Neural progenitor cell (in vitro differentiated cells): ENCODE results near the gene RPRD2. TPM values are rescaled to one million over a fixed set of nuclear protein-coding genes. Genes with fewer than 3 reads are reported as not detected.

Source experiments
- DNase-seq: peaks from one replicate; pipeline ENCODE4 v3.0.0-alpha.2; 2016; ENCODE audit warnings: low spot score
- H2AFZ ChIP-seq: fragments of 200-600 bp; sonication (generic); replicated peaks from 2 replicates; pipeline ENCODE4 v1.6.1; 2016; ENCODE audit warnings: antibody characterized with exemption
- H3F3A ChIP-seq: fragments of 200-600 bp; sonication (generic); 2 replicates; pipeline ENCODE4 v1.6.1; 2016; ENCODE audit warnings: antibody characterized with exemption, low read depth
- H3K27ac ChIP-seq: fragments of 200-600 bp; sonication (generic); 2 replicates; pipeline ENCODE4 v1.5.1; 2016; ENCODE audit warnings: mild to moderate bottlenecking
- H3K27me3 ChIP-seq: fragments of 200-600 bp; sonication (generic); 2 replicates; pipeline ENCODE4 v1.6.1; 2016; ENCODE audit warnings: mild to moderate bottlenecking, moderate library complexity
- H3K36me3 ChIP-seq: fragments of 200-600 bp; sonication (generic); 2 replicates; pipeline ENCODE4 v1.5.1; 2016
- H3K4me1 ChIP-seq: fragments of 200-600 bp; sonication (generic); 2 replicates; pipeline ENCODE4 v1.6.1; 2016; ENCODE audit warnings: mixed run types
- H3K4me2 ChIP-seq: fragments of 200-600 bp; sonication (generic); 2 replicates; pipeline ENCODE4 v1.6.1; 2016
- H3K4me3 ChIP-seq: fragments of 200-600 bp; sonication (generic); 2 replicates; pipeline ENCODE4 v1.5.1; 2016
- H3K79me2 ChIP-seq: fragments of 200-600 bp; sonication (generic); 2 replicates; pipeline ENCODE4 v1.6.1; 2016; ENCODE audit warnings: low read depth
- H3K9ac ChIP-seq: fragments of 200-600 bp; sonication (generic); 2 replicates; pipeline ENCODE4 v1.6.1; 2016
- H3K9me3 ChIP-seq: fragments of 200-600 bp; sonication (generic); 2 replicates; pipeline ENCODE4 v1.5.1; 2016; ENCODE audit warnings: low read depth
- H4K20me1 ChIP-seq: fragments of 200-600 bp; sonication (generic); 2 replicates; pipeline ENCODE4 v1.6.1; 2016; ENCODE audit warnings: low read depth
- H3K27ac Mint-ChIP-seq: 3 replicates; pipeline ENCODE4 v1.8.0; 2021; ENCODE audit warnings: mixed read lengths
- H3K27me3 Mint-ChIP-seq: 2 replicates; pipeline ENCODE4 v1.8.0; 2022; ENCODE audit warnings: low read depth, mild to moderate bottlenecking, inconsistent platforms, moderate library complexity, mixed read lengths; ENCODE audit not compliant: insufficient read depth
- H3K36me3 Mint-ChIP-seq: 3 replicates; pipeline ENCODE4 v1.8.0; 2021; ENCODE audit warnings: mixed read lengths
- H3K4me1 Mint-ChIP-seq: 3 replicates; pipeline ENCODE4 v1.8.0; 2021; ENCODE audit warnings: mixed read lengths
- H3K4me3 Mint-ChIP-seq: 3 replicates; pipeline ENCODE4 v1.8.0; 2021; ENCODE audit warnings: mild to moderate bottlenecking, moderate library complexity, mixed read lengths
- H3K9me3 Mint-ChIP-seq: 3 replicates; pipeline ENCODE4 v1.8.0; 2020; ENCODE audit warnings: mixed read lengths
- EZH2 ChIP-seq: fragments of 200-600 bp; sonication (generic); IDR thresholded peaks from 2 replicates; pipeline ENCODE4 v1.6.1; 2017; ENCODE audit warnings: antibody characterized with exemption, mild to moderate bottlenecking, moderate library complexity
- EZH2phosphoT487 ChIP-seq: fragments of 200-600 bp; sonication (generic); IDR thresholded peaks from 2 replicates; pipeline ENCODE4 v1.6.1; 2017; ENCODE audit warnings: antibody characterized with exemption
- total RNA-seq: library from RNA; depleted of rRNA; stranded (reverse); fragments of >200 nt; gene quantifications from 2 replicates; pipeline ENCODE4 v1.2.3, GENCODE V29; 2015; ENCODE audit warnings: low replicate concordance
- TF ChIP-seq, protein P1 (sequence below): fragments of 200-600 bp; sonication (generic); IDR thresholded peaks from 2 replicates; pipeline ENCODE4 v1.5.1; 2017; ENCODE audit warnings: antibody characterized with exemption, mild to moderate bottlenecking

Gene RPRD2
- total RNA-seq, 1 donor from 2014 or later = 20.0 TPM

DNA sequence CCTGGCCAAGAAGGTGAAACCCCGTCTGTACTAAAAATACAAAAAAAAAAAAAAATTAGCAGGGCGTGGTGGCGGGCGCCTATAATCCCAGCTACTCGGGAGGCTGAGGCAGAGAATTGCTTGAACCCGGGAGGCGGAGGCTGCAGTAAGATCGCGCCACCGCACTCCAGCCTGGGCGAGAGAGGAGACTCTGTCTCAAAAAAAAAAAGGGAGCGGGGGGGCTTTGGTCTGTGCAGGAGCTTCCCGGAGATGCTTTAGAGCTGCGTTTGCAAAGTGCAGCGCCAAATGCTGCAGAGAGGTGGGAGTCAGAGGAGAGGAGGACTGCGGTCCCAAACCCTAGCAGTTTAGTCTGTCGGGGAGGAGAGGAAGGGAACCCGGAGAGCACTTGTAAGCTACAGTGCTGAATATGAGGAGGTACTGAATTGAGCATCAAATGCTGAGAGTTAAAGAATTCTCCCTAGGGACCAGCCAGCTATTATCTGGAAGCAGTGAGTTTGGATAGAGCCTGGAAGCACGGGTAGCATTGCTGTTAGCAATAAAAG lies 152.2 kb downstream of the RPRD2 start:
- Histone ChIP-seq H4K20me1 (no peaks in the 10 kb centered on the region), H3K27ac (no peak overlapping the region), H2AFZ (peak overlapping the region; percentile 85), H3K9me3 (no peaks in the 10 kb centered on the region), H3K79me2 (no peaks in the 10 kb centered on the region), H3K9ac (no peak overlapping the region), H3K4me3 (peak overlapping the region; percentile 66), H3F3A (peaks cover 24% of the 10 kb centered on the region), H3K27me3 (no peaks in the 10 kb centered on the region), H3K4me1 (peaks cover 13% of the 10 kb centered on the region), H3K36me3 (no peaks in the 10 kb centered on the region), H3K4me2 (peak overlapping the region; percentile 79)
- H3K27ac Mint-ChIP-seq = no peak overlapping the region
- peaks cover 12% of the 10 kb centered on the region for H3K36me3 Mint-ChIP-seq
- peak; percentile 60 for DNase-seq
- TF ChIP-seq, protein P1, sequence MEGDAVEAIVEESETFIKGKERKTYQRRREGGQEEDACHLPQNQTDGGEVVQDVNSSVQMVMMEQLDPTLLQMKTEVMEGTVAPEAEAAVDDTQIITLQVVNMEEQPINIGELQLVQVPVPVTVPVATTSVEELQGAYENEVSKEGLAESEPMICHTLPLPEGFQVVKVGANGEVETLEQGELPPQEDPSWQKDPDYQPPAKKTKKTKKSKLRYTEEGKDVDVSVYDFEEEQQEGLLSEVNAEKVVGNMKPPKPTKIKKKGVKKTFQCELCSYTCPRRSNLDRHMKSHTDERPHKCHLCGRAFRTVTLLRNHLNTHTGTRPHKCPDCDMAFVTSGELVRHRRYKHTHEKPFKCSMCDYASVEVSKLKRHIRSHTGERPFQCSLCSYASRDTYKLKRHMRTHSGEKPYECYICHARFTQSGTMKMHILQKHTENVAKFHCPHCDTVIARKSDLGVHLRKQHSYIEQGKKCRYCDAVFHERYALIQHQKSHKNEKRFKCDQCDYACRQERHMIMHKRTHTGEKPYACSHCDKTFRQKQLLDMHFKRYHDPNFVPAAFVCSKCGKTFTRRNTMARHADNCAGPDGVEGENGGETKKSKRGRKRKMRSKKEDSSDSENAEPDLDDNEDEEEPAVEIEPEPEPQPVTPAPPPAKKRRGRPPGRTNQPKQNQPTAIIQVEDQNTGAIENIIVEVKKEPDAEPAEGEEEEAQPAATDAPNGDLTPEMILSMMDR = no peak
- TF ChIP-seq EZH2phosphoT487 (no peak), EZH2 (no peak)
- H3K27me3 Mint-ChIP-seq = peaks cover 4% of the 10 kb centered on the region
- no peaks in the 10 kb centered on the region for H3K9me3 Mint-ChIP-seq
- H3K4me1 Mint-ChIP-seq = peaks cover 21% of the 10 kb centered on the region
- peak overlapping the region; percentile 92 for H3K4me3 Mint-ChIP-seq

DNA sequence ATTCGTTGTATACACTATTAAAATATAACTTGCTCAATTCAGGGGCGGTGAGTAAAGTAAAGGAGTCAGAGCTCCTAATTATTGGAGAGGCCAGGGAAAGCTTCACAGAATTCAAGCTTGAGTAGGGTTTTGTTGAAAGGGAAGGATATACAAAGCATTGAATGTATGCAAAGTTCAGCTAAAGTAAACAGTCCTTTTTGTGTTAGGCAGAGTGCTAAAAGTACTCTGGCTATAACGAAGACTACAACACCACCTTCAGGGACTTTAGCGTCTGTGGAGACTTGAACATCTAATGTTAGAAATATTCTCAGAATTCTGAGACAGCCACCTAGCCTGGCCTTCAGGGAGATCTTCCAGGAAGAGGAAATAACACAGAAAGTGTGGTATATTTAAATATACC lies 152.7 kb downstream of the RPRD2 start:
- peaks cover 11% of the 10 kb centered on the region for H3K36me3 Mint-ChIP-seq
- Histone ChIP-seq H3K36me3 (no peaks in the 10 kb centered on the region), H3K79me2 (no peaks in the 10 kb centered on the region), H3K27me3 (no peaks in the 10 kb centered on the region), H3K4me3 (peak overlapping the region; percentile 66), H3K9me3 (no peaks in the 10 kb centered on the region), H3K4me2 (peak overlapping the region; percentile 79), H3K9ac (no peak overlapping the region), H3K27ac (no peak overlapping the region), H3K4me1 (peaks cover 13% of the 10 kb centered on the region), H2AFZ (peak overlapping the region; percentile 85), H4K20me1 (no peaks in the 10 kb centered on the region), H3F3A (peaks cover 24% of the 10 kb centered on the region)
- DNase-seq = no peak
- peaks cover 21% of the 10 kb centered on the region for H3K4me1 Mint-ChIP-seq
- H3K27me3 Mint-ChIP-seq = peaks cover 4% of the 10 kb centered on the region
- no peaks in the 10 kb centered on the region for H3K9me3 Mint-ChIP-seq
- TF ChIP-seq, protein P1 = no peak
- TF ChIP-seq EZH2 (no peak), EZH2phosphoT487 (no peak)
- no peak overlapping the region for H3K27ac Mint-ChIP-seq
- peak overlapping the region; percentile 92 for H3K4me3 Mint-ChIP-seq

DNA sequence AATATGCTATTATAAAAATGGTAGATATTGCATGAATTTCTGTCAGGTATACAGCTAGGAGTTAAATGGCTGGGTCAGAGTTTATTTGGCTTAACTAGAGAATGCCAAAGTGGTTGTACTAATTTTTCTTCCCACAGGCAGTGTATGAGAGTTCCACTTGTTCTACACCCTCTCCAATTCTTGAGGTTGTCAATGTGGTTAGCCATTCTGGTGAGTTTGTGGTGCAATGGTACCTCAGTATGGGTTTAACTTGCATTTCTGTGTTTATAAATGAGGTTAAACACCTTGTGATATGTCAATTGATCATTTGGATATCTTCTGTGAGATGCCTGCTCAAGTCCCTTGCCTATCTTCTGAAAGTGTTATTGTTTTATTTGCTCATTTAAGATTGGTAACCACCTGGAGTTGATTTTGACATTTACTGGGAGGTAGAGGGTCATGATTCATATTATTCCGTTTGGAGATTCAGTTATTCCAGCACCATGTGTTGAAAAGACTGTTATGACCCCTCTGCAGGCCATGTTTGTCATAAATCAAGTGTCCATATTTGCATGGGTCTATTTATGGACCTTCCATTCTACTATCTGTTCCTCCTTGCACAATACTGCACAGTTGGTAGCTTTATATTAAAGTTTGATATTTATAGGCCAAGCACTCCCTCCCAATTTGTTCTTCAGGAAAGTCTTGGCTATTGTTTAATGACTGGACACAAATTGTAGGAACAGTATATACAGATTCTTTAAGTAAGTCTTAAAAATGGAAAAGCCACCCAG lies 157.4 kb downstream of the RPRD2 start:
- H3F3A ChIP-seq = peaks cover 8% of the 10 kb centered on the region
- H3K4me1 ChIP-seq = peaks cover 9% of the 10 kb centered on the region
- no peak overlapping the region for H3K9ac ChIP-seq
- no peak overlapping the region for H3K27ac Mint-ChIP-seq
- H3K4me2 ChIP-seq = no peak overlapping the region
- no peak overlapping the region for H3K27ac ChIP-seq
- no peak overlapping the region for H2AFZ ChIP-seq
- no peaks in the 10 kb centered on the region for H3K9me3 ChIP-seq
- H3K9me3 Mint-ChIP-seq = no peaks in the 10 kb centered on the region
- TF ChIP-seq EZH2phosphoT487 (no peak), EZH2 (no peak)
- TF ChIP-seq, protein P1 = no peak
- no peak overlapping the region for H3K4me3 ChIP-seq
- no peak for DNase-seq
- H3K79me2 ChIP-seq = no peaks in the 10 kb centered on the region
- no peaks in the 10 kb centered on the region for H3K27me3 ChIP-seq
- no peaks in the 10 kb centered on the region for H3K36me3 ChIP-seq
- no peaks in the 10 kb centered on the region for H3K36me3 Mint-ChIP-seq
- no peaks in the 10 kb centered on the region for H4K20me1 ChIP-seq
- peaks cover 5% of the 10 kb centered on the region for H3K4me1 Mint-ChIP-seq
- H3K27me3 Mint-ChIP-seq = no peaks in the 10 kb centered on the region
- H3K4me3 Mint-ChIP-seq = no peak overlapping the region
